ENCODE results near the gene RALGAPA1. TPM values are rescaled to one million over a fixed set of nuclear protein-coding genes. Genes with fewer than 3 reads are reported as not detected.
"Not testable (repeated sequence)": the region's sequence is repeated elsewhere in the genome, so short reads cannot be mapped to it uniquely, and the experiment has no call there.

RALGAPA1 gene
- total and polyA plus RNA-seq, 2 of the 13 experiments (the other 11 are each of a cell fraction or from before 2014, with no cell fraction given): 65.0 to 89.2 TPM

- TF ChIP-seq HOXA5 (CRISPR knock-in tag; IDR thresholded peaks at IDR 0.05): peak; percentile 60
- 0 out of 2 replicates have a peak, but pooled peaks have one; percentile 60 for TF ChIP-seq TEF (CRISPR knock-in tag; IDR thresholded peaks at IDR 0.05)
- no peak for TF ChIP-seq ZFP41 (CRISPR knock-in tag; IDR thresholded peaks at IDR 0.05; ENCODE audit: borderline replicate concordance)
- TF ChIP-seq HBP1 (CRISPR knock-in tag; IDR thresholded peaks at IDR 0.05; ENCODE audit: low read depth): no peak
- TF ChIP-seq ZNF17 (CRISPR knock-in tag; IDR thresholded peaks at IDR 0.05): no peak
- TF ChIP-seq MIXL1 (CRISPR knock-in tag; IDR thresholded peaks at IDR 0.05): peak; percentile 94
- TF ChIP-seq MXD3 (CRISPR knock-in tag; IDR thresholded peaks at IDR 0.05): no peak
- peak; percentile 91 for TF ChIP-seq SMC3 (IDR thresholded peaks at IDR 0.05; ENCODE audit: low read length)
- peak; percentile 59 for TF ChIP-seq GATAD2A (CRISPR knock-in tag; IDR thresholded peaks at IDR 0.05)
- no peak for TF ChIP-seq ZBTB8A (CRISPR knock-in tag; IDR thresholded peaks at IDR 0.05; ENCODE audit: borderline replicate concordance, low read depth)
- TF ChIP-seq NCOR1 (IDR thresholded peaks at IDR 0.05; ENCODE audit: borderline replicate concordance, low read length): no peak
- peak; percentile 89 for TF ChIP-seq RAD21 (CRISPR knock-in tag; IDR thresholded peaks at IDR 0.05)
- no peak for TF ChIP-seq KIAA2018 (CRISPR knock-in tag; IDR thresholded peaks at IDR 0.05; ENCODE audit: borderline replicate concordance)
- no peak for TF ChIP-seq CCAR2 (optimal IDR thresholded peaks at IDR 0.05; ENCODE audit: low read depth, low read length)
Measured at GRCh38 chr14:35687335-35687939, 121.7 kb downstream of the RALGAPA1 start (continued).

- intact Hi-C loops (cut with micrococcal nuclease; ENCODE audit: unreplicated experiment); BruUV-seq (replicated peaks); H3K9ac ChIP-seq (ENCODE audit: insufficient read depth, low read depth, low read length); H3K27ac ChIP-seq (ENCODE audit: extremely low read length, insufficient read depth, low read length); H3K79me2 ChIP-seq (ENCODE audit: insufficient read depth, low read length); POLR2A ChIA-PET; in situ Hi-C loops (cut with HindIII; ENCODE audit: extremely low pct_ligation_motif_present, low pct_unique_long_range_greater_than_20kb); H3K4me2 ChIP-seq (ENCODE audit: low read depth, low read length); H2AFZ ChIP-seq (ENCODE audit: low read length); H3K27me3 ChIP-seq (ENCODE audit: control insufficient read depth in 1 of 2, insufficient read depth in 2 of 2, low read length in 2 of 2); DNase-seq (ENCODE audit: low spot score); H3K4me1 ChIP-seq (ENCODE audit: insufficient read depth, low read length); H3K9me3 ChIP-seq (ENCODE audit: low read length); CTCF ChIA-PET (ENCODE audit: low intra/inter-chr PET ratio, low total read pairs); FAIRE-seq; H4K20me1 ChIP-seq (ENCODE audit: insufficient read depth, low read length); H3K4me3 ChIP-seq (replicated peaks in 1 of 3; ENCODE audit: insufficient read depth in 1 of 3, low read depth in 2 of 3, low read length in 3 of 3); ATAC-seq: not testable (repeated sequence)
- peaks cover 18 to 59% of the 10 kb centered on the region in 2 experiments for H3K36me3 ChIP-seq (replicated peaks in 1 of 2; ENCODE audit: control insufficient read depth in 1 of 2, insufficient read depth in 2 of 2, low read length in 2 of 2)
- 96% methylated on average over 4 of the region's 4 CpGs for WGBS (ENCODE audit: low lambda C conversion rate)
Measured at GRCh38 chr14:35683688-35684087, 125.4 kb downstream of the RALGAPA1 start.
